ENCODE data around the gene GSE1. TPM values are rescaled to one million over a fixed set of nuclear protein-coding genes. Genes with fewer than 3 reads are reported as not detected.
A peak's percentile ranks its signal among the peaks of the same experiment; 100 is the strongest.

GSE1 gene
- polyA plus RNA-seq: 94.9 TPM
- long read RNA-seq, donor 1: 0 reads
- long read RNA-seq, donor 2, partial matches to known transcripts: 12 of 14 reads
- long read RNA-seq, donor 2, other reads (novel, unspliced or antisense): 0 of 14 reads
- long read RNA-seq, donor 3: 0 reads
- long read RNA-seq, donor 4, partial matches to known transcripts: 0 of 1 reads
- long read RNA-seq, donor 4, other reads (novel, unspliced or antisense): 0 of 1 reads
- long read RNA-seq, donor 5, full-length matches to known transcripts: 2 of 2 reads
- long read RNA-seq, donor 5, partial matches to known transcripts: 0 of 2 reads
- long read RNA-seq, donor 5, other reads (novel, unspliced or antisense): 0 of 2 reads
- long read RNA-seq, donor 6, partial matches to known transcripts: 12 of 13 reads
- long read RNA-seq, donor 6, other reads (novel, unspliced or antisense): 0 of 13 reads
- long read RNA-seq, donor 7, partial matches to known transcripts: 0 of 1 reads
- long read RNA-seq, donor 7, other reads (novel, unspliced or antisense): 0 of 1 reads
- long read RNA-seq, donor 8, partial matches to known transcripts: 66 of 66 reads
- long read RNA-seq, donor 8, other reads (novel, unspliced or antisense): 0 of 66 reads
- long read RNA-seq, donor 9, partial matches to known transcripts: 8 of 10 reads
- long read RNA-seq, donor 9, other reads (novel, unspliced or antisense): 0 of 10 reads
- long read RNA-seq, donor 10, partial matches to known transcripts: 5 of 6 reads
- long read RNA-seq, donor 10, other reads (novel, unspliced or antisense): 0 of 6 reads
- long read RNA-seq, donor 11, partial matches to known transcripts: 19 of 22 reads
- long read RNA-seq, donor 11, other reads (novel, unspliced or antisense): 0 of 22 reads

DNA sequence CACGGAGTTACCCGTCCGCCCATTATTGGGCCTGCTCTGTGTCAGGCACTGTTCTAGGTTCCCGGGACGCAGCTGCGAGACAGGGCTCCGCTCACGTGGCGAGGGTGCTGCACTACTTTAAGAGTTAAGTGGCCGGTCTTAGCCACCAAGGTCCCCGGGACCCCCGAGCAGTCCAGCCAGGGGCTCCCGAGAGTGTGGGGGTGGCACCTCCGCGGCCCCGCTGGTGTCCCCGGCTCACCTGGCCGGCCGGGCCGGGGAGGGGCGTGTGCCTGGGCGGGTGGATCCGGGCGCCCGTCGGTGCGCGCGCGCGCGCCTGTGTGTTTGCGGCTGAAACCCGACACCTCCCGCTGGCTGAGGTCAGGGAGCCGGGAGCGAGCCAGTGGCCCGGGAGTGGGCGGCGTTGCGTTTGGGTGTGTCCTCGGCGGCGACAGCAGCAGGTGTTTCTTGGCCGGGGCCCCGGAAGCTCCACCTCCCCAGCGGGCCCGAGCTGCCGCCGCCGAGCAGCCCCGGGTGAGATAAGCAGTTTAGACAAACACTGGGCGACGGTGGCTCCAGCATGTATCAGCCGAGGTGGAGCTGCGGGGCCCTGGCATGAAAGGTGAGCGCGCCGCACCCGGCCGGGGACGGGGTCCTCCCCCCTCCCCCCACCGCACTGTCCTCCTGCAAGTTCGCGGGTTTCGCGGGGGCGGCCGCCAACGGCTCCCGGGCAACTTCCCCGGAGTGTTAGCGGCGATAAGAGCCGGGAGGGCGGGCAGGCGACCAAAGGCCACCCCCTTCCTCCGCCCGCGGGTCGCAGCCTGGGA is at the start of gene GSE1:
Gene GSE1 (plus strand): TSS at position 522 of the 803 bp plus-strand sequence. CDS start 70 bp downstream, at position 592.
- Histone ChIP-seq H3K4me1 (ENCODE audit: control insufficient read depth, insufficient read depth, low read length) (peaks cover 53% of the 10 kb centered on the region), H3K9me3 (ENCODE audit: control insufficient read depth, low read depth, low read length) (no peaks in the 10 kb centered on the region), H3K4me3 (ENCODE audit: low read length) (peak within 1 kb of the TSS; percentile 80), H3K36me3 (ENCODE audit: control insufficient read depth, insufficient read depth, low read length) (peaks cover 3% of the 10 kb centered on the region), H3K27ac (ENCODE audit: low read length) (peak within 1 kb of the TSS; percentile 98), H3K27me3 (ENCODE audit: control insufficient read depth, insufficient read depth, low read length) (no peaks in the 10 kb centered on the region)
- peak; percentile 97 to 99 for DNase-seq
- no CpG with 5 or more reads among the region's 81 CpGs for WGBS (ENCODE audit: insufficient coverage, low lambda C conversion rate)

DNA sequence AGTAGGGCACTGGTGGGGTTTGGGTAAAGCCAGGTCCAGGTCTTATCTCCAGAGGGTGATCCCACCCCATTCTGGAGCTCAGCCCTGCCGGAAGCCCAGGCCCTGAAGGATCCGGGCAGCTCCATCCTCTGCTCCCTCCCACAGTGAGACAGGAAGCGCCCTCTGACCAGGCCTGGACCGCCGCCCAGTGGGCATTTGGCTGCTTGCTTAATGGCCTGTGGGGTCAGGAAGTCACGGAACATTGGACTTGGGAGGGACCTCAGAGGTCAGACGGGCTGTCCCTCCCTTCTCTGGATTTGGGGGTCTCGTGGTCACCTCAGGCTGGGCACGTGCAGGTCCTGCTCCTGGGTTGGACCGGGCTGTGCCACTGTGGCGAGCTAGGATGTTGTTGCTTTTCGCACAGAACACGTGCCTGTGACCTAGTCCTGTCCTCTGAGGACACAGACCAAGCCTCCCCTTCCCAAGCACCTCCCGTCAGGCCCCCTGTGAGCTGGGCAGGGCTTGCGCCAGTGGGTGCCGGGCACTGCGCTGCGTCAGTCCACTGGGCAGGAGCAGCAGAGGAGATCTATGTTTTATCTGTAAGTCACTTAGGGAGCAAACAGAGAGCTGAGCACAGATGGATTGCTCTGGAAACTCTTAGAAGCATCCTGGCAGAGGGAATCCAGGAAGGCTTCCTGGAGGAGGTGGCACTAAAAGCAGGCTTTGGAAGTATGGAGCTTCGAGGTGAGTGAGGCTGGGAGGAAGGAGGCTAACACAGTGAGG is 49.4 kb upstream of the GSE1 start:
- Histone ChIP-seq H3K27me3 (ENCODE audit: control insufficient read depth, insufficient read depth, low read length) (no peaks in the 10 kb centered on the region), H3K36me3 (ENCODE audit: control insufficient read depth, insufficient read depth, low read length) (no peaks in the 10 kb centered on the region), H3K4me3 (ENCODE audit: low read length) (no peak overlapping the region), H3K4me1 (ENCODE audit: control insufficient read depth, insufficient read depth, low read length) (peaks cover 70% of the 10 kb centered on the region), H3K27ac (ENCODE audit: low read length) (no peak overlapping the region), H3K9me3 (ENCODE audit: control insufficient read depth, low read depth, low read length) (peaks cover 7% of the 10 kb centered on the region)
- WGBS (ENCODE audit: insufficient coverage, low lambda C conversion rate): no CpG with 5 or more reads among the region's 19 CpGs
- no peak for DNase-seq

DNA sequence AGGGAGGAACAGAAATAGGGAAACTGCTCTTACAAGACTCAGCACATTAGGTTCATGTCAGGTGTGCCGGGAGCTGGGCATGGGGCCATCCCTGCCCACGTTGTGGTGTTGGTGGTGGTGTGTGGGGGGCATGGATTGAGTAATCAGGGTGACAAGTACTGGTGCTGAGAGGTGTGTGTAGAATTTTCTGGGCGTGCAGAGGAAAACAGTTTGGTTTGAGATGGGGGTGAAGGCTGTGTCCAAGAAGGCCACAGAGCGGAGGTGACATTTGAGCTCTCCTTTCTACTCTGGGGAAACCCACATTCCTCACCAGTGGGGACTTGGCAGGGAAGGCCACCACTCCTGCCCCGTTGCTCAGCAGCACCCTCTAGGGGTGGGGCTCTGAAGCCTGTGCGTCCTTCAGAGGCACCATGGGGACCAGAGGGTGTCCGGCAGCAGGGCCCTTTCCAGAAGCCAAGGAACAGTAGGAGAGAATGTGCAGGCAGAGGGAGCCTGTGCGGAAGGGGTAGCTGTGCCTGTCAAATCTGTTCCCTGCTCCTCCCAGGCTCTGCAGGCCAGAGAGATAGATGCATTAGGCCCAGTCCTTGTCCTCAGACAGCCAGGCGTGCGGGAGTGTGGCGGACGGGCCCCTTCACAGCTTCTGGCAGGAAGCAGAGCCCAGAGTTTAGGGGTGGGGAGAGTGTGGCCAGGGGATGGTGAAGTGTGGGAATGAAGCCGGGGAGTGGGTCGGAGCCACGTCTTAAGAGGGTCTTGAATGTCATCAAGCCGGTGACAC is 48.7 kb upstream of the GSE1 start:
- peaks cover 68% of the 10 kb centered on the region for H3K4me1 ChIP-seq (ENCODE audit: control insufficient read depth, insufficient read depth, low read length)
- no CpG with 5 or more reads among the region's 16 CpGs for WGBS (ENCODE audit: insufficient coverage, low lambda C conversion rate)
- H3K9me3 ChIP-seq (ENCODE audit: control insufficient read depth, low read depth, low read length): peaks cover 8% of the 10 kb centered on the region
- no peaks in the 10 kb centered on the region for H3K27me3 ChIP-seq (ENCODE audit: control insufficient read depth, insufficient read depth, low read length)
- DNase-seq: no peak
- H3K4me3 ChIP-seq (ENCODE audit: low read length): no peak overlapping the region
- no peaks in the 10 kb centered on the region for H3K36me3 ChIP-seq (ENCODE audit: control insufficient read depth, insufficient read depth, low read length)
- H3K27ac ChIP-seq (ENCODE audit: low read length): no peak overlapping the region

- H3K27me3 ChIP-seq (ENCODE audit: control insufficient read depth, insufficient read depth, low read length): no peaks in the 10 kb centered on the region
- WGBS (ENCODE audit: insufficient coverage, low lambda C conversion rate): no CpG with 5 or more reads among the region's 9 CpGs
- peaks cover 17% of the 10 kb centered on the region for H3K9me3 ChIP-seq (ENCODE audit: control insufficient read depth, low read depth, low read length)
- H3K27ac ChIP-seq (ENCODE audit: low read length): no peak overlapping the region
- H3K4me1 ChIP-seq (ENCODE audit: control insufficient read depth, insufficient read depth, low read length): peaks cover 64% of the 10 kb centered on the region
- DNase-seq: no peak
- no peaks in the 10 kb centered on the region for H3K36me3 ChIP-seq (ENCODE audit: control insufficient read depth, insufficient read depth, low read length)
- no peak overlapping the region for H3K4me3 ChIP-seq (ENCODE audit: low read length)
These were observed 47.8 kb upstream of the GSE1 start for GRCh38 chr16:85565340-85565739.

DNA sequence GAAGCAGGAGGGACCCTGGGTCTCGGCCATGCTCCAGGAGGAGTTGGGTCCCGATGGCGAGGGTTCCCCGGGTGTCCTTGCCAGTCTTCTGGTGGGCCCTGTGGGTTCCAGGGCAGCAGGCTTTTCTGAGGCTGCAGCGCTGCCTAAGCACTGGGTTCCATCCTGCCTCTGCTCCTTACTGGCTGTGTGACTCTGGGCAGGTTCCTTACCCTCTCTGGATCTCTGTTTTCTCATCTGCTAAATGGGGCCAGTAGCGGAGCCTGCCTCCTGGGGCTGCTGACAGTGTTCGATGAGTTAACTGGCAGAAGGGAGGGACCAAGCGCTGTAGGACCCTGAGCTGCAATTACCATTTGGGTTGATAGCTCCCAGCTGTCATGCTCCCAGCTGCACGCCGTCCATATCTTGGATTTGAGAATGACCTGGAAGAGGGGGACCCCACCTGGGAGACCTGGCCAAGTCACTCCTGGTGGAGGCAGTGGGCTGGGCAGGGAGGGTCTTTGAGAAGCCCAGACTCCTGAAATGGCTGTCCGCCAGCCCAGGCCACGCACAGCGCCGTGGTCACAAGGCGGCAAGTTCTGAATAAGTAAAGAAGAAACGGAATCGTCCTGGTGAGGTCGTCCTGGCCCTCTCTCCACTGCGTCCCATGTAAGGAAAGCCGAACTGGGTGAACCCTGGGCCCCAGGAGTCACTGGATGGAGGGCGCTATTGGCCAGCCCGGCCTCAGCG is 47.2 kb upstream of the GSE1 start:
- H3K27ac ChIP-seq (ENCODE audit: low read length): peak overlapping the region; percentile 69
- H3K36me3 ChIP-seq (ENCODE audit: control insufficient read depth, insufficient read depth, low read length): no peaks in the 10 kb centered on the region
- no peaks in the 10 kb centered on the region for H3K27me3 ChIP-seq (ENCODE audit: control insufficient read depth, insufficient read depth, low read length)
- H3K4me1 ChIP-seq (ENCODE audit: control insufficient read depth, insufficient read depth, low read length): peaks cover 62% of the 10 kb centered on the region
- peaks cover 17% of the 10 kb centered on the region for H3K9me3 ChIP-seq (ENCODE audit: control insufficient read depth, low read depth, low read length)
- WGBS (ENCODE audit: insufficient coverage, low lambda C conversion rate): no CpG with 5 or more reads among the region's 23 CpGs
- no peak overlapping the region for H3K4me3 ChIP-seq (ENCODE audit: low read length)
- no peak for DNase-seq

DNA sequence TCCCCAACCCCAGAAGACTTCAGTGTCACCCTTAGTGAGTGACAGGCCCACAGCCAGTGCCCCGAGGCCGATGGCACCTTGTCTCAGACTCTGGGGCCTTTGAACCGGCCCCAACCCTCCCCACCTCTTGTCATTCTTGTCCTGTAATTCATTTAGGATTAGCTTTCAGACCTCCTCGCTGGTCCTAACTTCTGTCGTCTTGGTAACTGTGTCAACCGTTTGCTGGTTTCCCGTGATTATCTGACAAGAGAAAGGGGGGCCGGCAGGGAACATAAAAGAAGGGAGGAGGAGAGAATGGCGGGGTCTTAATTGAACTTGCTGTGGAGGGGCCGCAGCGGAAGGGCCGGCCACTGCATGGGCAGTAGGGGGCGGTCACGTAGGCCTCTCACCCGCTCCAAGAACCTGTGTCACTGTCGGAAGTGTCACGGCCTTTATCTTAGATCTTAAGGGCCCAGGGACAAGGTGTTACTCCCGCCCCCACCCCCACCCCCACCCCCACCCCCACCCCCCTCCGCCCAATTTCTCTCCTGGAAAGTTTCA is 46.5 kb upstream of the GSE1 start:
- peaks cover 59% of the 10 kb centered on the region for H3K4me1 ChIP-seq (ENCODE audit: control insufficient read depth, insufficient read depth, low read length)
- no CpG with 5 or more reads among the region's 19 CpGs for WGBS (ENCODE audit: insufficient coverage, low lambda C conversion rate)
- no peak overlapping the region for H3K4me3 ChIP-seq (ENCODE audit: low read length)
- H3K27me3 ChIP-seq (ENCODE audit: control insufficient read depth, insufficient read depth, low read length): no peaks in the 10 kb centered on the region
- H3K27ac ChIP-seq (ENCODE audit: low read length): peak overlapping the region; percentile 73
- peaks cover 17% of the 10 kb centered on the region for H3K9me3 ChIP-seq (ENCODE audit: control insufficient read depth, low read depth, low read length)
- no peaks in the 10 kb centered on the region for H3K36me3 ChIP-seq (ENCODE audit: control insufficient read depth, insufficient read depth, low read length)
- peak in 1 of 2 donors; percentile 67 for DNase-seq

DNA sequence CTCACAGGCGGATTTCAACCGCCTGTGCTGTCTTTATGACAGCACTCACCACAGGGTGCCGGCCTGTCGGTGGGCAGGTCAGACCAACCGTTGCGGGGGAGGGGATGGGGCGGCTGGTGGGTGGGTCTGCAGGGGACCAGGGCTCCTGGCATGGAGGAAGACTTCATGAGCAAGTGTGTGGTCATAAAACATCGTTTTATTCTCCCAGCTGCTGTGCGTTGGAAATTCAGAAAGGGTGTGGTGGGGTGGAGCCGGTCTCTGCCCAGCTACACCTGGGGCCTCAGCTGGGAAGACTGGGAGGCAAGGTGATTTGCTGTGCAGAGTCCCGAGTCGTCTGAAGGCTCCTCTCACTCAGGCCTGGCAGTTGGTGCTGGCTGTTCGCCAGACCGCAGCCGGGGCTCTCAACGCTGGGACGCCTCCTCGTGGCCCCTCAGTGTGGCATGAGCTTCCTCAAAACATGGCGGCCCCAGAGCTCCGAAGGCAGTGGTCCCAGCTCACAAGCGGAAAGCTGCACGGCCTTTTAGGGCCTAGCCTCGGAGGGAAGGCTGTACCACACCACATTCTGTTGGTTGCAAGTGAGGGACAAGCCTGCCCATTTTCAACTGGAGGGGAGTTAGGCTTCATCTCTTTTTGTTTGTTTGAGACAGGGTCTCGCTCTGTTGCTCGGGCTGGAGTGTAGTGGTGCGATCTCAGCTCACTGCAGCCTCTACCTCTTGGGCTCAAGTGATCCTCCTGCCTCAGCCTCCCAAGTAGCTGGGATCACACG is 45.8 kb upstream of the GSE1 start:
- Histone ChIP-seq H3K27me3 (ENCODE audit: control insufficient read depth, insufficient read depth, low read length) (no peaks in the 10 kb centered on the region), H3K4me1 (ENCODE audit: control insufficient read depth, insufficient read depth, low read length) (peaks cover 54% of the 10 kb centered on the region), H3K27ac (ENCODE audit: low read length) (peak overlapping the region; percentile 73), H3K9me3 (ENCODE audit: control insufficient read depth, low read depth, low read length) (peaks cover 17% of the 10 kb centered on the region), H3K36me3 (ENCODE audit: control insufficient read depth, insufficient read depth, low read length) (no peaks in the 10 kb centered on the region), H3K4me3 (ENCODE audit: low read length) (no peak overlapping the region)
- peak; percentile 83 to 91 for DNase-seq
- no CpG with 5 or more reads among the region's 27 CpGs for WGBS (ENCODE audit: insufficient coverage, low lambda C conversion rate)

- DNase-seq: no peak
- Histone ChIP-seq H3K9me3 (ENCODE audit: control insufficient read depth, low read depth, low read length) (peaks cover 17% of the 10 kb centered on the region), H3K4me3 (ENCODE audit: low read length) (no peak overlapping the region), H3K4me1 (ENCODE audit: control insufficient read depth, insufficient read depth, low read length) (peaks cover 47% of the 10 kb centered on the region), H3K27me3 (ENCODE audit: control insufficient read depth, insufficient read depth, low read length) (no peaks in the 10 kb centered on the region), H3K36me3 (ENCODE audit: control insufficient read depth, insufficient read depth, low read length) (no peaks in the 10 kb centered on the region), H3K27ac (ENCODE audit: low read length) (peak overlapping the region; percentile 73)
- WGBS (ENCODE audit: insufficient coverage, low lambda C conversion rate): no CpG with 5 or more reads among the region's 4 CpGs
These were observed 45.2 kb upstream of the GSE1 start for GRCh38 chr16:85567935-85568334.
